Effector CD8-positive, alpha-beta T cell (primary cell): ENCODE results near the gene TEX53.
A peak's percentile ranks its signal among the peaks of the same experiment; 100 is the strongest.

Experiments used
- DNase-seq: peaks from one replicate; lab custom pipeline; 2025; lab: John Stamatoyannopoulos, UW
- total RNA-seq, 4 experiments: gene quantifications; one replicate each; lab custom pipeline; 2026; lab: John Stamatoyannopoulos, UW

Gene TEX53
- total RNA-seq: 0 reads per million in 4 experiments

DNA sequence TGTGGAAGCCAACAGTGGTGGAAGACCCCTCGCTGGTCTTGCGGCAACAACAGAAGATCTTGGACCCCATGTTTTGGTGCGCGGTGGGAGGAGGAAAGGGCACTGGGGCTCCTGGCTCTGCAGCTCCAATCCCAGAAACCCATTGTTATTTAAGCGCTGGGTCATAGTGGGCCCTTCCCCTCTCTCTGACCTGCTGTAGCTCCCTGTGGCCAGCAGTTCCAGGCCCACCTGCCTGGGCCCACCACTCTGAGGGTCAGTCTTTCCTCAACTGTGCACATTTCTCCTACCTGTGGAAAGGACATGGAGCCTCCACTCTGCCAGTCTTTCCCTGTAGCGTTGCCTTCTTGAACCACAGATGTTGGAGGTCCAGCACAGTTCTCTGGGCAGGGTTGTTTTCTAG, at the start of gene TEX53:
Gene TEX53, minus strand, starts transcription at position 101 of the 400 bp plus-strand sequence. Its CDS starts 31 bp downstream, at position 70.
- DNase-seq: no peak

GRCh38 chr9:114706711-114707110, 49.1 kb upstream of the TEX53 start:
- no peak for DNase-seq

DNA sequence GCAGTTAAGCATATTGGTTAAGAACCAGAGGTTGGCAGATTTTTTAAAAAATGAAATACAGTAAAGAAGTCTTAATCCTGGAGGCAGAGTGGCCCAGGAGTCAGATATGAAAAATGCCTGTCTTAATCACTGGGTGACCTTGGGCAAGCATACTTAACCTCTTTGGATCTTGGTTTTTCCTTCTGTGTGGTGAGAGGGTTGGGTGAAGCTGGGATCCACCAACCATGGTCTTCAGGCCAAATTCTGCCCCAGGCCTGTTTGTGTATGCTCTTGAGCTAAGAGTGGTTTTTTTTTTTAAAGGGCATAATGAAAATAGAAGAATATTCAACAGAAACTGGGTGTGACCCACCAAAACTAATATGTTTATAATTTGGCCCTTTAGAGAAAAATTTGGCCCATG, 44.4 kb upstream of the TEX53 start:
- DNase-seq: no peak

- DNase-seq: no peak
Observed at GRCh38 chr9:114697951-114698351, 40.3 kb upstream of the TEX53 start.

- DNase-seq: no peak
Observed at GRCh38 chr9:114696814-114697544, 39.4 kb upstream of the TEX53 start.

DNA sequence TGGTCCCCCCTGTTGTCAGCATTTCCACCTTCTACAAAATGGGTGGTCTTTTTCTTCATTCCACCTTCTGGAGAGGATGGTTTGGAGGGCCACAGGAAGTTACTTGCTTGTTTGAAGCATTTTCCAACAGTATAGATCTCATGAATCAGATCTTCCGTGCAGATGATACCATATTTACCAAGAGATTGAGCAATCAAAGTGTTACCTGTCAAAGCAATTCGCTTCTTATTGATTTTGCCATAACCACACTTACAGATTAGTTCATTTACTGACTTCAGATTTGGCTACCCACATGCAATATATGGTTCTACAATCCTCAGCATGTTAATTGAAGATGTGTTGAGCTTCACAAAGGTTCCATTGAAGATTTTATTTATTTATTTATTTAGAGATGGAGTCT, 38.3 kb upstream of the TEX53 start:
- no peak for DNase-seq

GRCh38 chr9:114694719-114695269, 37.2 kb upstream of the TEX53 start:
- DNase-seq: no peak

DNA sequence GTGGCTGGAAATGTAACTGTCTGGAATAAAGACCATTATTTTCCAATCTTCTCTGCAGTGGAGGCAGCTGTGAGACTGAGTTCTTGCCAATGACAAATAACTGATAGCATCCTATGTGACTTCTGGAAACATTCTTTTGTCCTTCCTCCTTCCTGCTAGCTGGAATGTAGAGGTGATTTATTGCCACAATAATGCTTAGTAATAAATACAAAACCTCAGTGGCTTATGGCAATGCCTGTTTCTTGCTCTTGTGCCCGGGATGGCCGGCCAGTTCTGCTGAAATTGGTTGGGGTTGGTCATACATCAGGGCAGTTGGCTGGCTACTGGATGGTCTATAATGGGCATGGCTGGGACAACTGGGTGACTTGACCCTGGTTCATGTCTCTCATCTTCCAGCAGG, 36.5 kb upstream of the TEX53 start:
- no peak for DNase-seq

- DNase-seq: no peak
Observed at GRCh38 chr9:114693248-114693855, 35.7 kb upstream of the TEX53 start.

DNA sequence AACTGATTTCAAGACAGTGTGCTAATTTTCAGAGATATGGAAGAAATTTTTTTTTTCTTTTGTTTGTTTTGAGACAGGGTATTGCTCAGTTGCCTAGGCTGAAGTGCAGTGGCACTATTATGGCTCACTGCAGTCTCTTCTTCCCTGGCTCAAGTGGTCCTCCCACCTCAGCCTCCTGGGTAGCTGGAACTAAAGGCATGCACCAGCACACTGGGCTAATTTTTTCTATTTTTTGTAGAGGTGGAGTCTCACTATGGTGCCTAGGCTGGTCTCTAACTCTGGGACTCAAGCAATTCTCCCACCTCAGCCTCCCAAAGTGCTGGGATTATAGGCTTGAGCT, 34.3 kb upstream of the TEX53 start:
- DNase-seq: no peak

- DNase-seq: no peak
Observed at GRCh38 chr9:114691046-114691955, 33.7 kb upstream of the TEX53 start.

GRCh38 chr9:114690308-114690707, 32.7 kb upstream of the TEX53 start:
- no peak for DNase-seq

DNA sequence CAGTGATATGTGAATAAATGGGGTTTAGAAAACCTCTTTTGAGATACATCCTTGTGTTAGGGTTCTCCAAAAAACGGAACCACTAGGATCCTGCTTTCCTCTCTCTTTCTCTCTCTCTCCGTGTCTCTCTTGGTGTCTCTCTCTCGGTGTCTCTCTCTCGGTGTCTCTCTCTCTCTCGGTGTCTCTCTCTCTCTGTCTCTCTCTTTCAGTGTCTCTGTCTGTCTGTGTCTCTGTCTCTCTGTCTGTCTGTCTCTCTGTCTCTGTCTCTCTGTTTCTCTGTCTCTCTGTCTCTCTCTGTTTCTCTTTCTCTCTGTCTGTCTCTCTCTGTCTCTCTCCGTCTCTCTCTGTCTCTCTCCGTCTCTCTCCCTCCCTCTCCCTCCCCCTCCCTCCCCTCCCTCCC, 32.2 kb upstream of the TEX53 start:
- no peak for DNase-seq

DNA sequence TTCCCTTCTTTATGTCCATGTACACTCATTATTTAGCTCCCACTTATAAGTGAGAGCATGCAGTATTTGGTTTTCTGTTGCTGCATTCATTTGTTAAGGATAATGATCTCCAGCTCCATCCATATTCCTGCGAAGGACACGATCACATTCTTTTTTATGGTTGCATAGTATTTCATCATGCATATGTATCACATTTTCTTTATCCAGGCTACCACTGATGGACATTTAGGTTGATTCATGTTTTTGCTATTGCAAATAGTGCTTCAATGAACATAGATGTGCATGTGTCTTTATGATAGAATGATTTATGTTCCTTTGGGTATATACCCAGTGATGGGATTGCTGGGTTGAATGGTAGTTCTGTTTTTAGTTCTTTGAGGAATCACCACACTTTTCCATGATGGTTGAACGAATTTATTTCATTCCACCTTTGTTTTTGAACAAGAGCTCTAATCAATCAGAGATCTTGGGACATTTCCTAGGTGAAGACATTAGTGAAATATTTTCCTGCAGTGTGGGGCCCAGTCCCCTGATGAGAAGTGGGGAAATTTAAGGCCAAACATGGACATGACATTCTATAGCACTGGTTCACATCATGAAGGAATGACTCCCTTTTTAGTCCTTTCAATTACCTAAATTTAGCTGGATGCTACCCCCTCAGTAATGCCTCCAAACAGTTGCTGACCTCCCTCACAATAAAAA, 31.5 kb upstream of the TEX53 start:
- DNase-seq: no peak

DNA sequence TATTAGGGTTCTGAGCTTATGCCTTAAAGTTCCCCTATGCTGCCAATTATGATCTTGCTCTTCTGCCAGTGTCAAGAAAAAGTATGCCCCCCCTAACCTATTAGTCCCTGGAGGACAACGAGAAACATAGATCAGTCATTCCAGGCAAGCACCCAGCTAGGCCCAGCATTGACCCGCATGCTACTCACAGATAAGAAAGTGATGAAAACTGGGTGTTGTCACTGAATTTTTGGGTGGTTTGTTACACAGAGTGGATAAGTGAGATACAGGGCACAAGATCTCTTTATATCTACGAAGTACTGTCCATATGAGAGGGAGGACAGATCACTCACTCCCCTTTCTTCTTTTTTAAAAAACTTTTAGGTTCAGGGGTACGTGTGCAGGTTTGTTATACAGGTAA, 30.8 kb upstream of the TEX53 start:
- DNase-seq: no peak

DNA sequence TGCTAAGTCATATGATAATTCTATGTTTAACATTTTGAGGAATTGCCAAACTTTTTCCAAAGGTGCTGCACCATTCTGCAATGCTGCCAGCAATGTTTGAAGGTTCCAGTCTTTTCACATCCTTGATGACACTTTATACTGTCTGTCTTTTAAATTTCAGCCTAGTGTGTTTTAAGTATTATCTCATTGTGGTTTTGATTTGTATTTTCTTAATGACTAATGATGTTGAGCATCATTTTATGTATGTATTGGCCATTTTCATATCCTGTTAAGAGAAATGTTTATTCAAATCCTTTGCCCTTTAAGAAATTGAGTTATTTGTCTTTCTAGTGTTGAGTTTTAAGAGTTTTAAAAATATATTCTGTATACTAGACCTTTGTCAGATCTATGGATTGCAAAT, 29.4 kb upstream of the TEX53 start:
- no peak for DNase-seq

- DNase-seq: no peak
Observed at GRCh38 chr9:114685951-114686350, 28.3 kb upstream of the TEX53 start.

DNA sequence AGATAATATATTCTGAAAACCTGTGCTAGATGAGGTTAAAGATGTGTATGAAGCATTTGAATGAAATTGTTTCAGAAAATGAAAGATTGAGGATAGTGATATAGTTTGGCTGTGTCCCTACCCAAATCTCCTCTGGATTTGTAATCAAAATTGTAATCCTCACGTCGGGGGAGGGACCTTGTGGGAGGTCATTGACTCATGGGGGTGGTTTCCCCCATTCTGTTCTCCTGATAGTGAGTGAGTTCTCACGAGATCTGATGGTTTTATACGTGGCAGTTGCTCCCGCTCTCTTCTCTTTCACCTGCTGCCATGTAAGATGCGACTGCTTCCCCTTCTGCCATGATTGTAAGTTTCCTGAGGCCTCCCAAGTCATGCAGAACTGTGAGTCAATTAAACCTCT, 26.4 kb upstream of the TEX53 start:
- DNase-seq: no peak

DNA sequence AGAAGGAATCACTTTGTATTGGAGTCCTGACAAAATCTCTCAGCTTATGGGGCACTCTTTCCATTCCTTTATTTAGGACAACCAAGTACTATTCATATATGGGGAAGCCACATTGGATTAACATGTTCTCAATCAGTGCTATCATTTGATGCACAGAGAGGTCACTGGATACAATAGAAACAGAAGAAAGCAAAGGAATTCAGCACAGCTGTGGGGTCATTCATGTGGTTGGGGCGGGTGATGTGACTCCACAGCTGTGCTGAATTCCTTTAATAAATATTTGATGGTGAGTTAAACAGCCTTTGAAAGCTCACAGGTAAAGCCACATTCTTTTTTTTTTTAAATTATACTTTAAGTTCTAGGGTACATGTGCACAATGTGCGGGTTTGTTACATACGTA, 25.2 kb upstream of the TEX53 start:
- DNase-seq: no peak

GRCh38 chr9:114681594-114682332, 24.2 kb upstream of the TEX53 start, which contains the start of gene TEX48:
Gene TEX48, minus strand, starts transcription at chr9:114682192. Its CDS starts 10,469 bp downstream, at chr9:114671723.
- DNase-seq: peak; percentile 33
